Activated CD4-positive, alpha-beta memory T cell treated with anti-CD3 and anti-CD28 coated beads for 36 hours (primary cell): Measurements from ENCODE around the gene WDR74. TPM values are rescaled to one million over a fixed set of nuclear protein-coding genes. Genes with fewer than 3 reads are reported as not detected.
A peak's percentile ranks its signal among the peaks of the same experiment; 100 is the strongest.
"Not testable (repeated sequence)": the region's sequence is repeated elsewhere in the genome, so short reads cannot be mapped to it uniquely, and the experiment has no call there.

Experiments used
- CTCF ChIA-PET: fragments of 350-600 bp; sonication (Branson Sonifier 250); formaldehyde crosslinking; loops from one replicate; lab custom pipeline; 2021; ENCODE audit warnings: antibody characterized with exemption, inconsistent platforms; lab: Charles Lee
- POLR2A ChIA-PET: fragments of 350-600 bp; sonication (Branson Sonifier 250); formaldehyde crosslinking; loops from one replicate; lab custom pipeline; 2021; ENCODE audit warnings: antibody characterized with exemption; lab: Charles Lee
- DNase-seq: peaks from one replicate; pipeline ENCODE4 v3.0.0-alpha.2; 2020
- H3K27ac Mint-ChIP-seq: one replicate; pipeline ENCODE4 v1.8.0; 2021; ENCODE audit warnings: mixed read lengths
- H3K27me3 Mint-ChIP-seq: one replicate; pipeline ENCODE4 v1.8.0; 2021; ENCODE audit warnings: mixed read lengths
- H3K36me3 Mint-ChIP-seq: one replicate; pipeline ENCODE4 v1.8.0; 2021; ENCODE audit warnings: mixed read lengths
- H3K4me1 Mint-ChIP-seq: one replicate; pipeline ENCODE4 v1.8.0; 2021; ENCODE audit warnings: low read depth, mixed read lengths
- H3K4me3 Mint-ChIP-seq: one replicate; pipeline ENCODE4 v1.8.0; 2021; ENCODE audit warnings: mild to moderate bottlenecking, mixed read lengths
- H3K9me3 Mint-ChIP-seq: one replicate; pipeline ENCODE4 v1.8.0; 2021; ENCODE audit warnings: mixed read lengths
- intact Hi-C: fragments of 100-400 bp; cut with micrococcal nuclease; formaldehyde crosslinking; loops from one replicate; pipeline ENCODE4 v1.15.1; 2023
- total RNA-seq, 2 experiments: library from RNA; stranded (reverse); gene quantifications; one replicate each; pipeline ENCODE4 v1.2.3, GENCODE V29; 2021

Gene WDR74
- total RNA-seq, 2 experiments from 2014 or later: 72.6 to 73.0 TPM

GRCh38 chr11:62880231-62880802 is 40.9 kb upstream of the WDR74 start:
- Mint-ChIP-seq H3K27me3 (no peaks in the 10 kb centered on the region), H3K9me3 (no peaks in the 10 kb centered on the region), H3K4me1 (peaks cover 41% of the 10 kb centered on the region), H3K36me3 (peaks cover 60% of the 10 kb centered on the region), H3K27ac (peak overlapping the region; percentile 100), H3K4me3 (peak overlapping the region; percentile 99)
- DNase-seq: peak; percentile 74
- POLR2A ChIA-PET: interaction anchor here (0.9 to 9.1 kb wide), 15 partner anchors 23 to 328 kb away, joined by 3 to 234 read pairs (median 5); partner anchors contain the start of genes HNRNPUL2, LBHD1, MTA2 and NXF1
- intact Hi-C loops: loop anchor here (1.0 to 2.0 kb wide), 3 partner anchors 18 to 258 kb away; no protein-coding TSS in a partner anchor
- CTCF ChIA-PET: interaction anchor here (0.8 to 3.8 kb wide), 12 partner anchors 16 to 456 kb away, joined by 3 to 31 read pairs (median 4); partner anchors contain the start of genes STX5 and TEX54

GRCh38 chr11:62879235-62879978 is 40.0 kb upstream of the WDR74 start:
- ChIA-PET POLR2A (interaction anchor here (0.9 to 9.1 kb wide), 4 partner anchors 26 to 328 kb away, joined by 3 to 234 read pairs (median 44); partner anchors contain the start of gene WDR74), CTCF (interaction anchor here (0.9 to 3.8 kb wide), 5 partner anchors 15 to 455 kb away, joined by 3 to 31 read pairs (median 4); no protein-coding TSS in a partner anchor)
- Mint-ChIP-seq H3K27me3 (no peaks in the 10 kb centered on the region), H3K36me3 (peaks cover 52% of the 10 kb centered on the region), H3K9me3 (no peaks in the 10 kb centered on the region), H3K4me3 (peak overlapping the region; percentile 99), H3K27ac (peak overlapping the region; percentile 100), H3K4me1 (peaks cover 35% of the 10 kb centered on the region)
- intact Hi-C loops: no loop called here
- no peak for DNase-seq

GRCh38 chr11:62876712-62877111 is 37.3 kb upstream of the WDR74 start:
- intact Hi-C loops: no loop called here
- DNase-seq: no peak
- no peaks in the 10 kb centered on the region for H3K27me3 Mint-ChIP-seq
- H3K36me3 Mint-ChIP-seq: peaks cover 29% of the 10 kb centered on the region
- ChIA-PET POLR2A (interaction anchor here (0.5 kb wide), 1 partner anchor 196 kb away, joined by 3 read pairs; no protein-coding TSS in a partner anchor), CTCF (interaction anchor here (1.5 to 1.8 kb wide), 2 partner anchors 29 to 90 kb away, joined by 4 to 5 read pairs; no protein-coding TSS in a partner anchor)
- H3K9me3 Mint-ChIP-seq: no peaks in the 10 kb centered on the region
- no peak overlapping the region for H3K4me3 Mint-ChIP-seq
- H3K4me1 Mint-ChIP-seq: peaks cover 14% of the 10 kb centered on the region
- H3K27ac Mint-ChIP-seq: no peak overlapping the region

GRCh38 chr11:62875698-62876478 is 36.5 kb upstream of the WDR74 start:
- CTCF ChIA-PET: interaction anchor here (1.8 kb wide), 1 partner anchor 30 kb away, joined by 5 read pairs; no protein-coding TSS in a partner anchor

GRCh38 chr11:62874851-62875250 is 35.5 kb upstream of the WDR74 start:
- H3K4me3 Mint-ChIP-seq: no peak overlapping the region
- POLR2A ChIA-PET: interaction anchor here (1.4 to 2.4 kb wide), 2 partner anchors 11 to 34 kb away, joined by 3 to 8 read pairs; no protein-coding TSS in a partner anchor
- H3K9me3 Mint-ChIP-seq: no peaks in the 10 kb centered on the region

More at GRCh38 chr11:62875698-62876478, 36.5 kb upstream of the WDR74 start:
- no peaks in the 10 kb centered on the region for H3K9me3 Mint-ChIP-seq
- H3K4me3 Mint-ChIP-seq: no peak overlapping the region
- peaks cover 14% of the 10 kb centered on the region for H3K4me1 Mint-ChIP-seq
- H3K27ac Mint-ChIP-seq: no peak overlapping the region
- DNase-seq: no peak
- no peaks in the 10 kb centered on the region for H3K27me3 Mint-ChIP-seq
- peaks cover 22% of the 10 kb centered on the region for H3K36me3 Mint-ChIP-seq
- intact Hi-C loops: no loop called here
- POLR2A ChIA-PET: interaction anchor here (2.4 kb wide), 1 partner anchor 35 kb away, joined by 8 read pairs; no protein-coding TSS in a partner anchor

GRCh38 chr11:62865635-62866034 is 26.2 kb upstream of the WDR74 start:
- no peaks in the 10 kb centered on the region for H3K9me3 Mint-ChIP-seq
- intact Hi-C loops: loop anchor here (10.0 kb wide), 1 partner anchor 471 kb away; no protein-coding TSS in a partner anchor
- no peak overlapping the region for H3K27ac Mint-ChIP-seq
- no peak for DNase-seq
- H3K4me1 Mint-ChIP-seq: peaks cover 14% of the 10 kb centered on the region
- CTCF ChIA-PET: interaction anchor here (0.7 to 6.3 kb wide), 2 partner anchors 79 to 129 kb away, joined by 4 to 71 read pairs; partner anchors contain the start of gene TMEM179B
- POLR2A ChIA-PET: interaction anchor here (0.6 to 3.2 kb wide), 4 partner anchors 10 to 197 kb away, joined by 3 to 17 read pairs (median 4); partner anchors contain the start of gene TAF6L
- H3K27me3 Mint-ChIP-seq: no peaks in the 10 kb centered on the region
- H3K36me3 Mint-ChIP-seq: no peaks in the 10 kb centered on the region
- no peak overlapping the region for H3K4me3 Mint-ChIP-seq

More at GRCh38 chr11:62874851-62875250, 35.5 kb upstream of the WDR74 start:
- Mint-ChIP-seq H3K27me3 (no peaks in the 10 kb centered on the region), H3K27ac (no peak overlapping the region), H3K4me1 (peaks cover 7% of the 10 kb centered on the region), H3K36me3 (peaks cover 16% of the 10 kb centered on the region)
- no peak for DNase-seq
- CTCF ChIA-PET: interaction anchor here (0.6 to 3.4 kb wide), 4 partner anchors 12 to 1409 kb away, joined by 4 to 13 read pairs (median 4); partner anchors contain the start of genes BAD and NXF1
- intact Hi-C loops: no loop called here

GRCh38 chr11:62863687-62864335 is 24.4 kb upstream of the WDR74 start:
- POLR2A ChIA-PET: interaction anchor here (0.6 to 3.2 kb wide), 6 partner anchors 8 to 118 kb away, joined by 3 to 17 read pairs (median 4); partner anchors contain the start of genes STX5 and TEX54
- no peak overlapping the region for H3K27ac Mint-ChIP-seq
- no peak for DNase-seq
- intact Hi-C loops: loop anchor here (2.0 to 10.0 kb wide), 3 partner anchors 17 to 469 kb away; partner anchors contain the start of gene SLC3A2
- no peaks in the 10 kb centered on the region for H3K27me3 Mint-ChIP-seq
- no peaks in the 10 kb centered on the region for H3K9me3 Mint-ChIP-seq
- CTCF ChIA-PET: interaction anchor here (0.8 to 6.3 kb wide), 13 partner anchors 10 to 436 kb away, joined by 3 to 71 read pairs (median 4); partner anchors contain the start of genes NXF1, SLC3A2, TMEM179B and WDR74
- H3K36me3 Mint-ChIP-seq: peaks cover 1% of the 10 kb centered on the region
- peaks cover 25% of the 10 kb centered on the region for H3K4me1 Mint-ChIP-seq
- H3K4me3 Mint-ChIP-seq: no peak overlapping the region

- POLR2A ChIA-PET: interaction anchor here (0.6 to 1.6 kb wide), 6 partner anchors 11 to 284 kb away, joined by 3 to 6 read pairs (median 6); partner anchors contain the start of gene WDR74
- not testable (repeated sequence) for H3K27me3 Mint-ChIP-seq, H3K4me3 Mint-ChIP-seq, DNase-seq, H3K9me3 Mint-ChIP-seq
- intact Hi-C loops: loop anchor here (1.0 to 10.0 kb wide), 5 partner anchors 19 to 467 kb away; partner anchors contain the start of genes SLC3A2 and TMEM179B
- CTCF ChIA-PET: interaction anchor here (0.5 to 6.3 kb wide), 14 partner anchors 10 to 263 kb away, joined by 3 to 71 read pairs (median 4); partner anchors contain the start of genes NXF1, SLC3A2, TAF6L and TMEM179B
- Mint-ChIP-seq H3K27ac (peak overlapping the region; percentile 13), H3K36me3 (peaks cover 13% of the 10 kb centered on the region), H3K4me1 (peaks cover 43% of the 10 kb centered on the region)
Measured at GRCh38 chr11:62861564-62862192, 22.3 kb upstream of the WDR74 start.

- DNase-seq: peak; percentile 14
- peaks cover 43% of the 10 kb centered on the region for H3K4me1 Mint-ChIP-seq
- H3K27ac Mint-ChIP-seq: no peak overlapping the region
Measured at GRCh38 chr11:62860835-62861563, 21.6 kb upstream of the WDR74 start.

More at GRCh38 chr11:62860835-62861563, 21.6 kb upstream of the WDR74 start:
- POLR2A ChIA-PET: interaction anchor here (0.6 to 1.6 kb wide), 6 partner anchors 10 to 182 kb away, joined by 3 to 6 read pairs (median 6); partner anchors contain the start of gene WDR74
- CTCF ChIA-PET: interaction anchor here (0.7 to 6.3 kb wide), 10 partner anchors 20 to 155 kb away, joined by 3 to 71 read pairs (median 4); partner anchors contain the start of genes NXF1, SLC3A2 and TMEM179B
- Mint-ChIP-seq H3K9me3 (no peaks in the 10 kb centered on the region), H3K36me3 (peaks cover 14% of the 10 kb centered on the region), H3K4me3 (no peak overlapping the region), H3K27me3 (no peaks in the 10 kb centered on the region)
- intact Hi-C loops: loop anchor here (10.0 kb wide), 1 partner anchor 466 kb away; no protein-coding TSS in a partner anchor
